Renal cortical epithelial cell (primary cell): ENCODE measurements around the gene NHLH1. TPM values are rescaled to one million over a fixed set of nuclear protein-coding genes. Genes with fewer than 3 reads are reported as not detected.

ENCODE experiments used
- DNase-seq: peaks from one replicate; pipeline ENCODE4 v3.0.0-alpha.2; 2011; ENCODE audit warnings: low read depth
- total RNA-seq: library from RNA; depleted of rRNA; stranded (reverse); fragments of >200 nt; gene quantifications from 2 replicates; pipeline ENCODE4 v1.2.3, GENCODE V29; 2014

Gene NHLH1
- total RNA-seq, 1 donor from 2014 or later = 0.05 TPM

DNA sequence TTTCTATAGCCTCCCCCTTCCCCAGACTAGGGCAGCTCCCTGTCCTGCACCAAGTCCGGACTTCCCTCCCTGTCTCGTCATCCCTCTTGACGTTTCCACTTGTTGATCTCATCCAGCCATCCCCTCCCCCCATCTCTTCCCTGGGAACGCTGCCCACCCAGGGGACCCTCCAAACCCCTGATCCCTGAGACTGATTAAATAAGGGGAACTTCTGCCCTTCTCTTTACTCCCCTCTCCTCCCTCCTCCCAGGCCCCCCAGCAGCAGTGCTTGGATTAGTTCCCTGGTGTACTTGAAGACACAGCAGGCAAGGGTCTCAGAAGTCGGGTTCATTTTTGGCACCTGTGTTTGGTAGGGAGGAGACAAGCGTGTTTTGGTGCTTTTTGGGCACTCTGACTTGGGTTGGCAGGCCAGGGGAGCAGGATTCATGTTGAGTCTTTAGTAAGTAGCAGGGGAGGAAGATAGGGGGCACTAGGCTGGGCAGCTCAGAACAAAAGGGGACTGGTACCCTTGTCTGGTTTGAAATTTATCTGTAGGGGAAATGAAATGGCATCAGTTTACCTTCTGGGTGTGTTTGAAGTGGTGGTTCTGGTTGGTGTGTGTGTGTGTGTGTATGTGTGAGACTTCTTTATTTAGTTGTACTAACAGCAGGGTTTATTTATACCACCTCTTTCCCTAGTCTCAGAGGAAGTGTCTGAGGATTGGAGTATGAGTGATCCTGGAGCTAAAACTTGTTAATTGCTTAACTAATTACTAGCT is 44.6 kb downstream of the NHLH1 start:
- no peak for DNase-seq

DNA sequence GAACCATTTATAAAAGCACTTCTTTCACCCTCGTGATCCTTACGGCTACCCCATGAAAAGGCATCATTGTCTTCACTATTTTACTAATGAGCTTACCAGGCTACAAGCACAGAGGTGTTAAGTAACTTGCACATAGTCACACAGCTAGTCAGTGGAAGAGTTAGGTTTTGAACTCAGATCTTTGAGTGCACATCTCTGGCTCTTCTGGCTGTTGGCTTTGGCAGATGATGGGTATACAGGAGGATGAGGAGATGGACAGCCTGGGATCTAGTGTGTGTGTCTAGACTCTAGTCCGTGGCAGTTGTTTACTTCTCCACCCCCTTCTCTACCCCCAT is 45.1 kb downstream of the NHLH1 start:
- DNase-seq = no peak

GRCh38 chr1:160413716-160414115 is 46.8 kb downstream of the NHLH1 start:
- DNase-seq = no peak

DNA sequence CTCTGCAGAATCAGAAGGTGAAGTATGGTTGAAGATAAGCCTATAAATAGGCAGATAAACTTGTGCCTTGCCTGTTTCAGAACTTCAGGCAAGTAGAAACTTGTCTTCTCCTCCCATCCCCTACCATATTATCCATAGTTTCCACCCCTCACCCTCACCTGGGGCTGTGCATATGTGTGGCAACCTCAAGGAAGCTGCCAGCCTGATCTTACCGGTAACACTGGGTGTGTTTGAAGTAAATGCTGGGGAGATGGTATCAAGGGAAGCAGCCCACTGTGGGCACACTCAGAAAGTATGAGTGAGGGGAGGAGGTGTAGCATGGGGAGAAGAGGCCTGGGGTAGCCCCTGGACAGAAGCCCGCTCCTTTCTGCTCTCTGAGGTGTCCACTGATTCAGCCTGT is 48.0 kb downstream of the NHLH1 start:
- DNase-seq = no peak

- no peak for DNase-seq
Observed at GRCh38 chr1:160415696-160416290, 48.9 kb downstream of the NHLH1 start.

- DNase-seq = peak; percentile 33
Observed at GRCh38 chr1:160416369-160416768, 49.5 kb downstream of the NHLH1 start.

DNA sequence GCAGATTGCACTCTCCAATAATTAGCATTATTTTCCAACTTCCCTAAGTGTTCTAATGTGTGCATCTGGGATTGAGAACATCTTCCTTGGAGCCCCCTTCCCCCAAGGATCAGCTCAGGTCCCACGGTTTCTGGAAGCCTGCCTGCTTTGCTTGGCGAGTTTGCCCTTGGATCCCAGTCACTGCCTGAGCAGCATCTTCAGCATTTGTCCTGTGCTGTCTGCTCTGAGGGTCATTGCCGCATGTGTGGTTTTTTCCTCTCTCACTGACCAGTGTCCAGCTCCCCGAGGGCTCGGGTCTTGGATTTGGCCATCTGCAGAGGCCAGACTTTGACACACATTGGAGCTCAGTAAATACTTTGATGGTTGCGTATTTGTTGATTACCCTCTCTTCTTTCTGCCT is 51.6 kb downstream of the NHLH1 start:
- no peak for DNase-seq

GRCh38 chr1:160419150-160419837 is 52.4 kb downstream of the NHLH1 start:
- no peak for DNase-seq

DNA sequence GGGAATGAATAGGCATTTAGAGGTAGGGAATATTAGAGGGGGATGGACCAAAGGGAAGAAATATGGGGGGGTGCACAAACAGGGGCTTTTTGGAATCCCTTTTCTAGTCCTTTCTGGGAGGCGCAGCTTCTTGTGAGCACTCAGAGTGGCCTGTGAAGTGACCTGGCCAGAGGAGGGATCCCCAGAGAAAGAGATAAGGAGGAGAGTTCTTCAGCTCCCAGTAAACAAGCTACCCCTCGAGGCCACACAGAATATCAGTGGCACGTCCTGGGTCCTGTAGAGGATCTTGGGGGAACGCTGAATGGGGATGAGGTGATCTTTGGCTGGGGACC is 52.9 kb downstream of the NHLH1 start:
- DNase-seq = no peak

GRCh38 chr1:160420881-160421842 is 54.3 kb downstream of the NHLH1 start:
- DNase-seq = no peak

DNA sequence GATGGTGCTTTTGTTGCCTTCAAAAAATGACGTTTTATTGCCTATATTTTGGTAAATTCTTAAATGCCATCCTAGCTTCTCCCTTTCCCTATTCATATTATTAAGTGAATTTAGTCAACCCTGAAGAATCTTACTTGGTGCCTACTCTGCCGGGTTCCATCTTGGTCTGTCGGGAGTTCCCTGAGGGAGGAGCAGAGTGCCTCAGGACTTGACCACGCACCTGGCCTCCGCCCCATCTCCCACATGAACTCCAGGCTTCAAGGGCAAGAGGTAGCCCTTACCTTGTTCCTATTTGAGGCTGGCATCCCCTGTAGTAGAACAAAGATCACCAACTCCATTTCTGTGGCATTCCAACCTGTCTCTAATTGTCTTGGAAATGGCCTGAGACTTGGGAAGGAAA is 55.0 kb downstream of the NHLH1 start:
- DNase-seq = no peak

Other genes with a start within 250 kb of the NHLH1 start
- not detected in 2 replicates for gene ATP1A4, start 215.5 kb upstream of the NHLH1 start, total RNA-seq
- gene CASQ1, start 176.5 kb upstream of the NHLH1 start, total RNA-seq = not detected in 2 replicates
- 84.6 and 194 TPM in 2 replicates for gene PEA15, start 161.7 kb upstream of the NHLH1 start, total RNA-seq
- gene DCAF8, start 104.5 kb upstream of the NHLH1 start, total RNA-seq = 69.8 and 107 TPM in 2 replicates
- gene PEX19, start 81.9 kb upstream of the NHLH1 start, total RNA-seq = 42.7 and 65.3 TPM in 2 replicates
- gene COPA, start 23.8 kb upstream of the NHLH1 start, total RNA-seq = 206 and 250 TPM in 2 replicates
- gene NCSTN, start 23.7 kb upstream of the NHLH1 start, total RNA-seq = 113 and 168 TPM in 2 replicates
- 4.2 and 17.7 TPM in 2 replicates for gene VANGL2, start 33.5 kb downstream of the NHLH1 start, total RNA-seq
- not detected in 2 replicates for gene SLAMF6, start 156.2 kb downstream of the NHLH1 start, total RNA-seq
- gene CD84, start 212.4 kb downstream of the NHLH1 start, total RNA-seq = not detected in 2 replicates